IMR-90 (cell line): ENCODE measurements around the gene PRKRIP1. TPM values are rescaled to one million over a fixed set of nuclear protein-coding genes. Genes with fewer than 3 reads are reported as not detected.

Source experiments
- ATAC-seq: fragments of 200-7000 bp; cut with Tn5 transposase; 2 replicates; pipeline ENCODE4 v1.9.1; 2020; ENCODE audit warnings: low read depth, mild to moderate bottlenecking, moderate library complexity
- BruUV-seq: library from RNA; stranded (reverse); fragments of 400-500 nt; replicated peaks from 2 replicates; lab custom pipeline; 2021; lab: Mats Ljungman, UMichigan
- CTCF ChIA-PET: fragments of 300-600 bp; formaldehyde crosslinking; extraction: SDS; loops from one replicate; lab custom pipeline; 2021; ENCODE audit warnings: antibody characterized with exemption; lab: Yijun Ruan, JAX
- POLR2A ChIA-PET: fragments of 300-600 bp; sonication (Branson Sonifier 250); formaldehyde crosslinking; loops from one replicate; lab custom pipeline; 2022; ENCODE audit warnings: antibody characterized with exemption; ENCODE audit not compliant: unreplicated experiment; lab: Charles Lee
- DNase-seq: peaks from one replicate; pipeline ENCODE4 v3.0.0; 2013
- H2AFZ ChIP-seq: replicated peaks from 2 replicates; pipeline ENCODE3; 2013; ENCODE audit warnings: low read length, mild to moderate bottlenecking; ENCODE audit not compliant: poor library complexity
- H2AK5ac ChIP-seq: 2 replicates; pipeline ENCODE4 v1.6.1; 2013; ENCODE audit warnings: low read depth, low read length, inconsistent platforms
- H2AK9ac ChIP-seq: replicated peaks from 2 replicates; pipeline ENCODE3; 2013; ENCODE audit warnings: mild to moderate bottlenecking, low read depth, low read length, moderate library complexity; ENCODE audit not compliant: poor library complexity
- H2BK120ac ChIP-seq: 2 replicates; pipeline ENCODE4 v1.6.1; 2013; ENCODE audit warnings: low read depth, low read length, inconsistent platforms
- H2BK15ac ChIP-seq: 3 replicates; pipeline ENCODE4 v1.6.1; 2013; ENCODE audit warnings: low read depth, low read length, inconsistent platforms
- H2BK20ac ChIP-seq: 2 replicates; pipeline ENCODE4 v1.6.1; 2013; ENCODE audit warnings: low read depth, mild to moderate bottlenecking, inconsistent platforms, low read length, moderate library complexity
- H2BK5ac ChIP-seq: 2 replicates; pipeline ENCODE4 v1.6.1; 2013; ENCODE audit warnings: mild to moderate bottlenecking, low read depth, low read length, inconsistent platforms; ENCODE audit not compliant: poor library complexity, severe bottlenecking
- H3K14ac ChIP-seq: replicated peaks from 2 replicates; pipeline ENCODE4 v1.6.1; 2013; ENCODE audit warnings: low read depth, low read length, inconsistent platforms
- H3K18ac ChIP-seq: 2 replicates; pipeline ENCODE4 v1.6.1; 2013; ENCODE audit warnings: low read depth, low read length, control low read depth
- H3K23ac ChIP-seq: 2 replicates; pipeline ENCODE4 v1.6.1; 2013; ENCODE audit warnings: low read depth, low read length, inconsistent platforms
- H3K27ac ChIP-seq: 2 replicates; pipeline ENCODE4 v1.5.1; 2013; ENCODE audit warnings: mild to moderate bottlenecking, control low read depth, low read length; ENCODE audit not compliant: insufficient read depth
- H3K27me3 ChIP-seq: 2 replicates; pipeline ENCODE4 v1.6.1; 2013; ENCODE audit warnings: low read length; ENCODE audit not compliant: control insufficient read depth, insufficient read depth
- H3K36me3 ChIP-seq: 2 replicates; pipeline ENCODE4 v1.6.1; 2013; ENCODE audit warnings: low read length, mixed read lengths; ENCODE audit not compliant: control insufficient read depth, insufficient read depth
- H3K4ac ChIP-seq: 2 replicates; pipeline ENCODE4 v1.6.1; 2013; ENCODE audit warnings: low read depth, low read length, inconsistent platforms
- H3K4me1 ChIP-seq: 2 replicates; pipeline ENCODE4 v1.6.1; 2013; ENCODE audit warnings: low read length, mixed read lengths; ENCODE audit not compliant: control insufficient read depth, insufficient read depth
- H3K4me2 ChIP-seq: 2 replicates; pipeline ENCODE4 v1.6.1; 2013; ENCODE audit warnings: low read depth, mild to moderate bottlenecking, control low read depth, low read length, moderate library complexity
- H3K4me3 ChIP-seq: 2 replicates; pipeline ENCODE4 v1.5.1; 2013; ENCODE audit warnings: low read depth, mild to moderate bottlenecking, control low read depth, low read length, moderate library complexity; ENCODE audit not compliant: insufficient read depth
- H3K56ac ChIP-seq: 2 replicates; pipeline ENCODE4 v1.6.1; 2013; ENCODE audit warnings: low read length, inconsistent platforms; ENCODE audit not compliant: insufficient read depth; ENCODE audit errors: extremely low read depth
- H3K79me1 ChIP-seq, 2 experiments: 2 replicates each; pipeline ENCODE4 v1.6.1; 2013; ENCODE audit warnings: low read length in 2 of 2, inconsistent platforms in 1 of 2, low read depth in 1 of 2
- H3K9ac ChIP-seq: 2 replicates; pipeline ENCODE4 v1.6.1; 2013; ENCODE audit warnings: low read depth, low read length, control low read depth
- H3K9me1 ChIP-seq: 2 replicates; pipeline ENCODE4 v1.6.1; 2013; ENCODE audit warnings: low read length, inconsistent platforms; ENCODE audit not compliant: insufficient read depth
- H3K9me3 ChIP-seq: 2 replicates; pipeline ENCODE4 v1.6.1; 2013; ENCODE audit warnings: low read length; ENCODE audit not compliant: control insufficient read depth, insufficient read depth
- H4K20me1 ChIP-seq: 2 replicates; pipeline ENCODE4 v1.6.1; 2013; ENCODE audit warnings: low read length, inconsistent platforms; ENCODE audit not compliant: insufficient read depth
- H4K5ac ChIP-seq: 2 replicates; pipeline ENCODE4 v1.6.1; 2013; ENCODE audit warnings: mild to moderate bottlenecking, low read depth, low read length, control low read depth
- H4K8ac ChIP-seq, 2 experiments: 2 replicates each; pipeline ENCODE4 v1.6.1; 2013; ENCODE audit warnings: low read depth in 2 of 2, low read length in 2 of 2, control low read depth in 1 of 2, inconsistent platforms in 1 of 2
- H4K91ac ChIP-seq: 2 replicates; pipeline ENCODE4 v1.6.1; 2013; ENCODE audit warnings: low read depth, low read length, inconsistent platforms; ENCODE audit not compliant: insufficient read depth
- CHD1 ChIP-seq: IDR thresholded peaks from 2 replicates; pipeline ENCODE4 v1.6.1; 2012; ENCODE audit warnings: low read depth, low read length, improper control_type of control experiment
- SMC3 ChIP-seq: fragments of 150-350 bp; IDR thresholded peaks from 2 replicates; pipeline ENCODE4 v1.6.1; 2016; ENCODE audit warnings: low read depth, mild to moderate bottlenecking, antibody characterized with exemption, low read length, moderate library complexity
- WGBS, 2 experiments: methylation state at CpG; one replicate each; pipeline versions ENCODE4 v1.1.5 to v1.1.7; 2013; ENCODE audit warnings: missing lambda C conversion rate in 2 of 2; ENCODE audit not compliant: insufficient read length in 1 of 2; ENCODE audit errors: extremely low coverage in 2 of 2; 5-methylcytosine and 5-hydroxymethylcytosine counted together
- dilution Hi-C: fragments of 300-500 bp; cut with HindIII; formaldehyde crosslinking; loops from one replicate; pipeline ENCODE4 v1.14.3; 2018; ENCODE audit warnings: low sequenced_read_pairs; ENCODE audit not compliant: unreplicated experiment
- in situ Hi-C: fragments of 300-500 bp; cut with MboI; formaldehyde crosslinking; loops from 3 replicates; pipeline ENCODE4 v1.14.3; 2019; ENCODE audit warnings: low sequenced_read_pairs, inconsistent platforms, mixed read lengths
- intact Hi-C: fragments of 100-400 bp; cut with micrococcal nuclease; formaldehyde crosslinking; loops from 2 replicates; pipeline ENCODE4 v1.10.0; 2022
- polyA plus RNA-seq, 3 experiments: library from polyadenylated mRNA; depleted of rRNA; stranded (reverse); fragments of >200 nt; gene quantifications; 2 replicates each; pipeline ENCODE4 v1.2.3, GENCODE V29; 2012; ENCODE audit warnings: low replicate concordance in 1 of 3
- total RNA-seq: library from RNA; depleted of rRNA; stranded (reverse); fragments of >200 nt; gene quantifications from 2 replicates; pipeline ENCODE4 v1.2.3, GENCODE V29; 2012

The PRKRIP1 gene
- total and polyA plus RNA-seq, 2 of the 4 experiments (the other 2 are of a cell fraction) = 6.5 to 21.6 TPM

DNA sequence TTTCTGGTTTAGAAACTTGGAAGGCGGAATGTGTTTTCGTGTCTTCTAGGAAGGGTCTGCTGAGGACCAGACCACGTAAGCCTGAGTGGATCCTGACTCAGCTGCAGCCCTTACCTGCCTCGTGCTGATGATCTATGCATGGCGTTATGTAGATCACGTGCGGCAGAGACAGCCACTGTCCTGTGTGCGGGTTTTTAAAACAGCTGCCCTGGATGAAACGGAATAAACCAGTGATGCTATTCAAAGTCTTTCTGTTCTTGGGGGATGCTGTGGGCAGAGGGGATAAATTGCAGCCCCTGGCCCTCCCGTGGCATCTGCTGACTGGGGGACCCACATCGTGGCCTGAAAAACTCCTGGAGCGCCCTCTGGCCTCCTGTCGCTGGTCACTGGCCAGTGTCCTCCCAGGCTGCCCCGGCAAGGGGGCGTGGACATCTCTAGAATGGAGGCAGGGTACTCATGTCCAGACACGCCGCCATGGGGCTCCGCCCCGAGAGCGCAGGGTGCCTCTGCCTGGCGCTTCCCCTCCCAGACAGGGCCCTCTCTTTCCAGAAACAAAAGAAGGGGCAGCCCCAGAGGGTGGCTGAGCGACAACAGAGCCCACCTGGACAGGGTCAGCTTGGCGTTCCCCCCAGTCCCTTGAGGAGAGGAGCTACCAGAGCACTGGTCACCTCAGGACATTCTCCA lies 55.4 kb downstream of the PRKRIP1 start (continued):
- TF ChIP-seq CHD1 = no peak

DNA sequence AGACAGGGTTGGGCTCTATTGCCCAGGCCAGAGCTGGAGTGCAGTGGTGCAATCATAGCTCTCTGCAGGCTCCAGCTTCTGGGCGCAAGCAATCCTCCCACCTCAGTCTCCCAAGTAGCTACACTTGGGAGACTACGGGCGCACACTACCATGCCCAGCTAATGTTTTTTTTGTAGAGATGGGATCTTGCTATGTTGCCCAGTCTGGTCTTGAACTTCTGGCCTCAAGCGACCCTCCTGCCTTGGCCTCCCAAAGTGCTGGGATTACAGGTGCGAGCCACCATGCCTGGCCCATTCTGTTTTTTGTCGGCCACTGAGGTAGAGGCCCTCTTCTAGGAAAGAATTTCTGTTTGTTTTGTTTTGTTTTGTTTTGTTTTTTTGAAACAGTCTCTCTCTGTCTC lies 56.3 kb downstream of the PRKRIP1 start:
- H4K5ac ChIP-seq = no peak overlapping the region
- no peak overlapping the region for H3K18ac ChIP-seq
- H4K8ac ChIP-seq = no peak overlapping the region
- WGBS, 2 experiments = 100% methylated on average over 1 of the region's 6 CpGs; no CpG with 5 or more reads in 1 of the 2 experiments
- H3K14ac ChIP-seq = no peak overlapping the region
- no peak overlapping the region for H3K27ac ChIP-seq
- no peak overlapping the region for H2BK20ac ChIP-seq
- in situ Hi-C loops = no loop called here
- no peak overlapping the region for H2BK15ac ChIP-seq
- H3K23ac ChIP-seq = no peak overlapping the region
- ChIA-PET CTCF (interaction anchor here (0.7 kb wide), 1 partner anchor 15 kb away, joined by 7 read pairs; no protein-coding TSS in a partner anchor), POLR2A (no interaction called here)
- no TSS peak for BruUV-seq
- H3K9ac ChIP-seq = no peak overlapping the region
- no peak overlapping the region for H2BK120ac ChIP-seq
- peaks cover 0 to 22% of the 10 kb centered on the region in 2 experiments; a peak in 1 of 4 replicates for H3K79me1 ChIP-seq
- intact Hi-C loops = no loop called here
- no peak overlapping the region for H2AK9ac ChIP-seq
- H3K4me1 ChIP-seq = peaks cover 12% of the 10 kb centered on the region
- no peak overlapping the region for H3K4me3 ChIP-seq
- DNase-seq (no peak), ATAC-seq (no peak)
- H4K91ac ChIP-seq = no peak overlapping the region
- no peak for TF ChIP-seq SMC3
- H3K9me3 ChIP-seq = no peaks in the 10 kb centered on the region
- no peaks in the 10 kb centered on the region for H3K27me3 ChIP-seq
- H2BK5ac ChIP-seq = no peak overlapping the region
- no peaks in the 10 kb centered on the region; the same call in 1 of the 2 replicates for H3K9me1 ChIP-seq
- H3K4me2 ChIP-seq = no peak overlapping the region
- dilution Hi-C loops = no loop called here
- peaks cover 15% of the 10 kb centered on the region for H3K36me3 ChIP-seq
- H4K20me1 ChIP-seq = peaks cover 16% of the 10 kb centered on the region
- H2AK5ac ChIP-seq = no peak overlapping the region
- no peak overlapping the region for H3K56ac ChIP-seq
- H3K4ac ChIP-seq = no peak overlapping the region
- no peak overlapping the region for H2AFZ ChIP-seq
